DMS79 (cell line): Measurements from ENCODE around the gene KIF1C.
"Not testable (repeated sequence)": the region's sequence is repeated elsewhere in the genome, so short reads cannot be mapped to it uniquely, and the experiment has no call there.

Experiments used
- DNase-seq: peaks from one replicate; lab custom pipeline; 2025; lab: John Stamatoyannopoulos, UW

Gene KIF1C

DNA sequence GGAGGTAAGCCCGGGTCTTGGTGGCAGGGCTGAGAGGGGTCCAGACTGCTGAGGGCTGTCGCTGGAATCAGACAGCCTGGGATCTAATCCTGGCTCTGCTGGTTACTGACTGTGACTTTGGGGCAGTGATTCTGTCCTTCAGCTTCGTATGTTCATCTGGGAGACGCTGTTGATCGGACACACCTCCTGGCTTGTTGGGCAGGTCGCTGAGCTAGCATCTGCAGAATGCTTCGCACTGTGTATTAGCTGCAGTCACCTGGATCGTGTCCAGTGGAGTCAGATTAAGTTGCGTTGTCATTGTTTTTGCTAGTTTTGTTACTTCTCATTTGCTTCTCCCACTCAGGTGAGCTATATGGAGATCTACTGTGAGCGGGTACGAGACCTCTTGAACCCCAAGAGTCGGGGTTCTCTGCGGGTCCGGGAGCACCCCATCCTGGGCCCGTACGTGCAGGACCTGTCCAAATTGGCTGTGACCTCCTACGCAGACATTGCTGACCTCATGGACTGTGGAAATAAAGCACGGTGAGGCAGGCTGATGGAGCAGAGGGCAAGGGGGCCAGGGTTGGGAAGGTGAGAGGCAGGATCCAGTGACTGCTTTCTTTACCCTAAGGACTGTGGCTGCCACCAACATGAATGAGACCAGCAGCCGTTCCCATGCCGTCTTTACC lies 4.5 kb downstream of the KIF1C start:
- DNase-seq: no peak

GRCh38 chr17:5003214-5003867 lies 5.6 kb downstream of the KIF1C start:
- DNase-seq: no peak

- no peak for DNase-seq
These were observed 14.2 kb downstream of the KIF1C start for GRCh38 chr17:5011928-5012327.

- DNase-seq: no peak
These were observed 16.6 kb downstream of the KIF1C start for GRCh38 chr17:5014357-5014756.

- no peak for DNase-seq
These were observed 21.8 kb downstream of the KIF1C start for GRCh38 chr17:5019475-5019956.

- DNase-seq: no peak
These were observed 22.8 kb downstream of the KIF1C start for GRCh38 chr17:5020502-5021023.

GRCh38 chr17:5022171-5022711 lies 24.5 kb downstream of the KIF1C start:
- DNase-seq: no peak

DNA sequence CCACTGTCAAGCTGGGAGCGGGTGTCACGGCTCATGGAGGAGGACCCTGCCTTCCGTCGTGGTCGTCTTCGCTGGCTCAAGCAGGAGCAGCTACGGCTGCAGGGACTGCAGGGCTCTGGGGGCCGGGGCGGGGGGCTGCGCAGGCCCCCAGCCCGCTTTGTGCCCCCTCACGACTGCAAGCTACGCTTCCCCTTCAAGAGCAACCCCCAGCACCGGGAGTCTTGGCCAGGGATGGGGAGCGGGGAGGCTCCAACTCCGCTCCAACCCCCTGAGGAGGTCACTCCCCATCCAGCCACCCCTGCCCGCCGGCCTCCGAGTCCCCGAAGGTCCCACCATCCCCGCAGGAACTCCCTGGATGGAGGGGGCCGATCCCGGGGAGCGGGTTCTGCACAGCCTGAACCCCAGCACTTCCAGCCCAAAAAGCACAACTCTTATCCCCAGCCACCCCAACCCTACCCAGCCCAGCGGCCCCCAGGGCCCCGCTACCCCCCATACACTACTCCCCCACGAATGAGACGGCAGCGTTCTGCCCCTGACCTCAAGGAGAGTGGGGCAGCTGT lies 25.9 kb downstream of the KIF1C start:
- DNase-seq: no peak

DNA sequence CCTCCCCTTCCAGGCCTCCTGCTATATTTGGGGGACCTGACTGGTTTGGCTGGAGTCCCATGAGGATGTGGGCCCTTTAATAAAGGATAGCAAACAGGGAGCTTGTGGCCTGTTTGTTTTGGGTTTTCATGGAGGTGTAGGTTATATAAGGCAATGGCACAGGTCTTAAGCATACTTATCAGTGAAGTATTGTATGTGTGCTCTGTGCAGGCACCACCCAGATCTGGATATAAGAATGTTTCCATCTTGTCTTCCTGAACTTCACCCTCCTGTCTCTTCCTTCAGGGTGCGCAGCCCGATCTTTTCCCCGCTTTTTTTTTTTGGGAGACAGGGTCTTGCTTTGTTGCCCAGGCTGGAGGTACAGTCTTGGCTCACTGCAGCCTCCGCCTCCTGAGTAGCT lies 26.9 kb downstream of the KIF1C start:
- DNase-seq: no peak

DNA sequence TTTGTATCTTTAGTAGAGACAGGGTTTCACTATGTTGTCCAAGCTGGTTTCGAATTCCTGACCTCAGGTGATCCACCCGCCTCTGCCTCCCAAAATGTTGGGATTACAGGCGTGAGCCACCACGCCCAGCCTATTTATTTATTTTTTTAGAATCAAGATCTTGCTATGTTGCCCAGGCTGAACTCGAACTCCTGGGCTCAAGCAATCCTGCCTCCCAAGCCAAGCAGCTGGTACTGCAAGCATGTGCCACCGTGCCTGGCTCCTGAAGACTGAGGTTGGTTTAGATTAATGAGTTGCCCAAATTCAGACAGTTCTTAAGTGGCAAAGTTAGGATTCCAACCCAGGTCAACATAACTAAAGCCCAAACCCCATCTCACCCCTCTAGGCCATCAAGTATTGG lies 29.5 kb downstream of the KIF1C start:
- no peak for DNase-seq

GRCh38 chr17:5027916-5028315 lies 30.2 kb downstream of the KIF1C start:
- no peak for DNase-seq

GRCh38 chr17:5030168-5030567 lies 32.4 kb downstream of the KIF1C start:
- DNase-seq: not testable (repeated sequence)

DNA sequence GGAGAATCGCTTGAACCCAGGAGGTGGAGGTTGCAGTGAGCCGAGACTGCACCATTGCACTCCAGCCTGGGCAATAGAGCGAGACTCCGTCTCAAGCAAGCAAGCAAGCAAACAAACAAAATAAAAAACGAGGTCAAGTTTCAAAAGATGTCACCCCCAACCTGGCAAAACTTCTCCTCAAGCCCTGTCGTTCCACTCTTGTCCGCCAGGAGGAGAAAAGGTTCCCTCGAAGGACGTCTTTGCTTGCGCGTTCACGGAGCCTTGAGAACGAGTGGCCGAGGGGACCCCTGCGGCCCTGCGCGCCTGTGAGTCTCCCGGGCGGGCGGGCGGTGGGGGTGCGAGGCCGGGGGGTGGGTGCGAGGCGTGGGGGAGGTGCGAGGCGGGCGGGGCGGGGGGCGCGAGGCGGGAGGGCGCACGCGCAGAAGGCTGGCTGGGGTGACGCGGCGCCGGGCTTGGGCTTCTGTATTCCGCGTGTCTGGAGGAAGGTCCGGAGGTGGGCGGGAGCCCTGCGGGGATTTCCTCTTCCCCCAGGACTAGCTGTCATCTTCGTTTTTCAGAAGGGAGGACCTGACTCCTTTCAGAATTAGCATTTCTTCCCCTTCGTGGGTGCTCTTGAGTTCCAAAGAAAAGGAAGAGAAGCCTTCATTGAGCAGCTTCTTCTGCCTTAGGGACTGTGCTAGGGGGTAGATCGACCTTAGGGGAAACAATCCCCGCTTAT lies 33.8 kb downstream of the KIF1C start:
- peak; percentile 73 for DNase-seq

- no peak for DNase-seq
These were observed 35.1 kb downstream of the KIF1C start for GRCh38 chr17:5032865-5033264.

GRCh38 chr17:5033352-5034015 lies 35.7 kb downstream of the KIF1C start:
- DNase-seq: no peak

DNA sequence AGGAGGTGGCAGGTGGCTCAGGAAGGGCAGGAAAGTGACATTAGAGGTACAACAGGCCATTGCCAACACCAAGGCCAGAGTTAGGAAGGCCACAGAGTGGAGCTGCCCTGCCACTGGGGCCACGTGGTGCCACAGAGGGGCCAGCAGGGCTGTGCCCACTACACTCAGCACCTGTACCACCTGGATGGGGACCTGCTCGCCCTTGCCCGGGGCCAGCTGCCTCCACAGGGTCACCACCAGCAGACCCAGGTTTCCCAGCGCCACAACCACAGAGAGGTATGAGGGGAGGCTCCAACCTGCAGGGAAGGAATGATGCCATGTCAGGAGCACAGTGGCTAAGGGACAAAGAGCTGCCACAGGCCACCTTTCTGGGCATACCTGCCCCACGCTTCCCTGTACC lies 36.3 kb downstream of the KIF1C start:
- DNase-seq: no peak

- DNase-seq: no peak
These were observed 36.9 kb downstream of the KIF1C start for GRCh38 chr17:5034651-5035050.

DNA sequence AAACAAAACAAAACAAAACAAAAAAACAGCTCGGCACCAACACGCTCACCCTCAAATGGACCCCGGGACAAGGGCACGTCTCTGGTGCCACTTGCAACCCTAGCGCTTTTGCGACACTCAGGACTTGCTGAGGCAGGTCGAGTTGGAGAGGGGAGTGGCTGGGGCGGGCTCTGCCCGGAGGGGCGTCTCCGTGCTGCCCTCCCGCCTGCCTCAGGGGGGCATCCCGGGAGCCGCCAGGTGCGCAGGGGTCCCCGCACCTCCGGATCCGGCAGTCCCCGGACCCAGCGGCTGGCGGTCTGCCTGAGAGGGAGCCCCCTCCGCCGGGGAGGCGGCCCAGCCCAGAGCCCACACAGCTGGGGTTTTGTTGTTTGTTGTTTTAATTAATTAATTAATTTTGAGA lies 37.6 kb downstream of the KIF1C start, which contains the start of gene SLC52A1:
SLC52A1 (minus strand) TSS at position 112 of the 400 bp plus-strand sequence. CDS start 820 bp downstream, outside the sequence.
- DNase-seq: peak; percentile 53

- no peak for DNase-seq
These were observed 44.6 kb downstream of the KIF1C start for GRCh38 chr17:5042157-5043022.

GRCh38 chr17:5043524-5043923 lies 45.8 kb downstream of the KIF1C start:
- no peak for DNase-seq

GRCh38 chr17:5044630-5045029 lies 46.9 kb downstream of the KIF1C start:
- DNase-seq: no peak
